HL-60 (cell line): Measurements from ENCODE around the gene GTPBP3.
A peak's percentile ranks its signal among the peaks of the same experiment; 100 is the strongest.

Experiments
- DNase-seq, 2 experiments: peaks; one replicate each; pipeline ENCODE4 v3.0.0-alpha.2; 2010 to 2020; ENCODE audit warnings: low read depth in 1 of 2, low spot score in 1 of 2
- H3K27ac ChIP-seq: fragments of 250-450 bp; sonication (Bioruptor Pico); replicated peaks from 2 replicates; pipeline ENCODE4 v1.5.1; 2020; ENCODE audit warnings: mild to moderate bottlenecking, moderate library complexity
- H3K27me3 ChIP-seq: fragments of 250-450 bp; sonication (Bioruptor Pico); 2 replicates; pipeline ENCODE4 v1.5.1; 2021; ENCODE audit warnings: mild to moderate bottlenecking, moderate library complexity; ENCODE audit not compliant: insufficient read depth, poor library complexity, severe bottlenecking
- H3K4me3 ChIP-seq: replicated peaks from 2 replicates; pipeline ENCODE4 v1.5.1; 2011; ENCODE audit warnings: mild to moderate bottlenecking, control low read depth, low read length; ENCODE audit not compliant: insufficient read depth
- GABPA ChIP-seq: IDR thresholded peaks from 2 replicates; pipeline ENCODE4 v1.6.1; 2012; ENCODE audit warnings: low read depth
- POLR2AphosphoS5 ChIP-seq: IDR thresholded peaks from 2 replicates; pipeline ENCODE4 v1.6.1; 2012; ENCODE audit warnings: low read depth
- SPI1 ChIP-seq: IDR thresholded peaks from 2 replicates; pipeline ENCODE4 v1.6.1; 2012; ENCODE audit warnings: low read depth, mild to moderate bottlenecking, borderline replicate concordance
- long read RNA-seq: library from polyadenylated mRNA; unstranded; transcript quantifications from one replicate; pipeline ENCODE4 v2.0.0, GENCODE V29; 2020
- TF ChIP-seq, protein P1 (sequence below): IDR thresholded peaks from 2 replicates; pipeline ENCODE4 v1.6.1; 2012; ENCODE audit warnings: low read depth; ENCODE audit not compliant: insufficient replicate concordance
- TF ChIP-seq, protein P2 (sequence below): IDR thresholded peaks from one replicate; pipeline ENCODE4 v1.5.1; 2011; ENCODE audit warnings: low read length, control low read depth, inconsistent platforms; ENCODE audit not compliant: insufficient read depth

The GTPBP3 gene
- long read RNA-seq, transcript GTPBP3-201 (9 exons, 2,579 nt) = major isoform, 79 of 188 reads
- long read RNA-seq, transcript GTPBP3-222 (9 exons, 2,493 nt) = minor isoform, 43 of 188 reads
- long read RNA-seq, partial matches to known transcripts = 7 of 188 reads
- long read RNA-seq, other reads (novel, unspliced or antisense) = 55 of 188 reads

- peak; percentile 97 to 99 for DNase-seq
- TF ChIP-seq POLR2AphosphoS5 = peak; percentile 93
- TF ChIP-seq, protein P1, sequence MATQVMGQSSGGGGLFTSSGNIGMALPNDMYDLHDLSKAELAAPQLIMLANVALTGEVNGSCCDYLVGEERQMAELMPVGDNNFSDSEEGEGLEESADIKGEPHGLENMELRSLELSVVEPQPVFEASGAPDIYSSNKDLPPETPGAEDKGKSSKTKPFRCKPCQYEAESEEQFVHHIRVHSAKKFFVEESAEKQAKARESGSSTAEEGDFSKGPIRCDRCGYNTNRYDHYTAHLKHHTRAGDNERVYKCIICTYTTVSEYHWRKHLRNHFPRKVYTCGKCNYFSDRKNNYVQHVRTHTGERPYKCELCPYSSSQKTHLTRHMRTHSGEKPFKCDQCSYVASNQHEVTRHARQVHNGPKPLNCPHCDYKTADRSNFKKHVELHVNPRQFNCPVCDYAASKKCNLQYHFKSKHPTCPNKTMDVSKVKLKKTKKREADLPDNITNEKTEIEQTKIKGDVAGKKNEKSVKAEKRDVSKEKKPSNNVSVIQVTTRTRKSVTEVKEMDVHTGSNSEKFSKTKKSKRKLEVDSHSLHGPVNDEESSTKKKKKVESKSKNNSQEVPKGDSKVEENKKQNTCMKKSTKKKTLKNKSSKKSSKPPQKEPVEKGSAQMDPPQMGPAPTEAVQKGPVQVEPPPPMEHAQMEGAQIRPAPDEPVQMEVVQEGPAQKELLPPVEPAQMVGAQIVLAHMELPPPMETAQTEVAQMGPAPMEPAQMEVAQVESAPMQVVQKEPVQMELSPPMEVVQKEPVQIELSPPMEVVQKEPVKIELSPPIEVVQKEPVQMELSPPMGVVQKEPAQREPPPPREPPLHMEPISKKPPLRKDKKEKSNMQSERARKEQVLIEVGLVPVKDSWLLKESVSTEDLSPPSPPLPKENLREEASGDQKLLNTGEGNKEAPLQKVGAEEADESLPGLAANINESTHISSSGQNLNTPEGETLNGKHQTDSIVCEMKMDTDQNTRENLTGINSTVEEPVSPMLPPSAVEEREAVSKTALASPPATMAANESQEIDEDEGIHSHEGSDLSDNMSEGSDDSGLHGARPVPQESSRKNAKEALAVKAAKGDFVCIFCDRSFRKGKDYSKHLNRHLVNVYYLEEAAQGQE = peak; percentile 17
- peak; percentile 68; the same call in 1 of the 2 replicates for TF ChIP-seq SPI1
- peak; percentile 92 for TF ChIP-seq GABPA
- TF ChIP-seq, protein P2, sequence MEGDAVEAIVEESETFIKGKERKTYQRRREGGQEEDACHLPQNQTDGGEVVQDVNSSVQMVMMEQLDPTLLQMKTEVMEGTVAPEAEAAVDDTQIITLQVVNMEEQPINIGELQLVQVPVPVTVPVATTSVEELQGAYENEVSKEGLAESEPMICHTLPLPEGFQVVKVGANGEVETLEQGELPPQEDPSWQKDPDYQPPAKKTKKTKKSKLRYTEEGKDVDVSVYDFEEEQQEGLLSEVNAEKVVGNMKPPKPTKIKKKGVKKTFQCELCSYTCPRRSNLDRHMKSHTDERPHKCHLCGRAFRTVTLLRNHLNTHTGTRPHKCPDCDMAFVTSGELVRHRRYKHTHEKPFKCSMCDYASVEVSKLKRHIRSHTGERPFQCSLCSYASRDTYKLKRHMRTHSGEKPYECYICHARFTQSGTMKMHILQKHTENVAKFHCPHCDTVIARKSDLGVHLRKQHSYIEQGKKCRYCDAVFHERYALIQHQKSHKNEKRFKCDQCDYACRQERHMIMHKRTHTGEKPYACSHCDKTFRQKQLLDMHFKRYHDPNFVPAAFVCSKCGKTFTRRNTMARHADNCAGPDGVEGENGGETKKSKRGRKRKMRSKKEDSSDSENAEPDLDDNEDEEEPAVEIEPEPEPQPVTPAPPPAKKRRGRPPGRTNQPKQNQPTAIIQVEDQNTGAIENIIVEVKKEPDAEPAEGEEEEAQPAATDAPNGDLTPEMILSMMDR = no peak
Observed at GRCh38 chr19:17336872-17337674, at the start of gene GTPBP3. Gene GTPBP3 (plus strand): TSS chr19:17337553. CDS start chr19:17337612, 59 bp downstream.

DNA sequence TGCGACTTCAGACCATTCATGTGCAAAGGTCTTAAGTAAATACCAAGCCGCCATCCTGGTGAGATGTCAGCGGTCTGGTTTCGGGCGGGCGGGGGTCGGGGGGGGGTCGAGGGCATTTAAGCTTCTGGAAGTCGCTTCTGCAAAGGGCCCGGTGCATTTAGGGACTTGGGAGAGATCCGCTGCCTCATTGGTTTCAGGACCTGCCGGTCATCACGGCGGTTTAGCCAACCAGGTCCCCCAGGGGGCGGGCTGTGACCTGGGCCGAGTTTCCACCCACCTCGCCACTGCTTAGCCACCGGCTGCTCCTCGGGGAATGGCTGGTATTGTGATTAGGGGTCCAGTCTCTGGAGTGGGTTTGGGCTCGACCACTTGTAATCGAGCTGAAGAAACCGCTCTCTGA lies 47.9 kb upstream of the GTPBP3 start:
- no peak overlapping the region for H3K4me3 ChIP-seq
- peak in 1 of 2 experiments; percentile 64 for DNase-seq
- no peak for TF ChIP-seq GABPA
- no peak for TF ChIP-seq SPI1
- TF ChIP-seq, protein P2 = no peak
- TF ChIP-seq, protein P1 = no peak
- TF ChIP-seq POLR2AphosphoS5 = no peak
- H3K27ac ChIP-seq = no peak overlapping the region
- no peaks in the 10 kb centered on the region for H3K27me3 ChIP-seq

More at GRCh38 chr19:17336872-17337674, at the start of gene GTPBP3:
- Histone ChIP-seq H3K4me3 (peak within 1 kb of the TSS; percentile 70), H3K27me3 (no peaks in the 10 kb centered on the region), H3K27ac (peak within 1 kb of the TSS; percentile 83)

DNA sequence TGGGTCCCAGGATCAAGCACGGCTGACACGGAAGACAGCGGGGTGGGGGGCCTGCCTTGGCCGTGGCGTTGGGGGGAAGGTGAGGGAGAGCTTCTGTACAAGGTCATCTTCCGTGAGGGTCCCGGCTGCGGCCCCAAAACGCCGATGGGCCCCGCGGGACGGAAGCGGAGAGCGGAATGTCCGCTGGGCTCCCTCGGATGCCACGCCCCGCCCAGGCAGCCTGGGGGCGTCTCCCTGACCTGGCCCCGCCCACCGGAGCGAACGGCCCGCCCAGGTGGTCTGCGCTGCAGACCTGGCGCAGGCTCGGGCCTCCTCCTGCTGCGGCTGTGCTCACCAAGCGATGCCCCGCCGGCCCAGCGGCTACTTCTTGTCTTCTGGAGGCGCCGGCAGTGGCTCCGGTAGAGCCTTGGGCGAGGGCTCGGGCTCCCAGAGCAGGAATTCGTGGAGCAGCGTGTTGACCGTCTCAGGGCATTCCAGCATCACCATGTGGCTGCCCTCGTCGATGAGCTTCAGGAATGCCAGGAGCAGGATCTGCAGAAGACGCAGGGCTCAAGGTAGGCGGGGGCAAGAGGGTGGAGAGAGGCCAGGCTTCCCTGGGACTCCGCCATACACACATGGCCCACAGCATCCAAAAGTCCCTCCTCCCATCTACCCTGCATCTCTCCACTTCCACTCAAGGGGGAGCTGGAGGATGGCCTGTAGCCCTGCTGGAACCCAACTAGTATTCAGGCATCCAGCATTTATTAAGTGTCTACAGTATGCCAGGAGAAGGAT lies 44.9 kb upstream of the GTPBP3 start:
- Histone ChIP-seq H3K27ac (peak overlapping the region; percentile 62), H3K27me3 (no peaks in the 10 kb centered on the region), H3K4me3 (peak overlapping the region; percentile 87)
- TF ChIP-seq SPI1 = no peak
- no peak for TF ChIP-seq GABPA
- TF ChIP-seq, protein P2 = peak; percentile 79
- TF ChIP-seq, protein P1 = no peak
- peak; percentile 48; the same call in 1 of the 2 replicates for TF ChIP-seq POLR2AphosphoS5
- peak; percentile 72 to 87 for DNase-seq
